ENCODE measurements around the gene PRCC. TPM values are rescaled to one million over a fixed set of nuclear protein-coding genes. Genes with fewer than 3 reads are reported as not detected.

PRCC gene
- total and polyA plus RNA-seq, 2 of the 4 experiments (the other 2 are of a cell fraction), result 10.6 to 59.6 TPM

DNA sequence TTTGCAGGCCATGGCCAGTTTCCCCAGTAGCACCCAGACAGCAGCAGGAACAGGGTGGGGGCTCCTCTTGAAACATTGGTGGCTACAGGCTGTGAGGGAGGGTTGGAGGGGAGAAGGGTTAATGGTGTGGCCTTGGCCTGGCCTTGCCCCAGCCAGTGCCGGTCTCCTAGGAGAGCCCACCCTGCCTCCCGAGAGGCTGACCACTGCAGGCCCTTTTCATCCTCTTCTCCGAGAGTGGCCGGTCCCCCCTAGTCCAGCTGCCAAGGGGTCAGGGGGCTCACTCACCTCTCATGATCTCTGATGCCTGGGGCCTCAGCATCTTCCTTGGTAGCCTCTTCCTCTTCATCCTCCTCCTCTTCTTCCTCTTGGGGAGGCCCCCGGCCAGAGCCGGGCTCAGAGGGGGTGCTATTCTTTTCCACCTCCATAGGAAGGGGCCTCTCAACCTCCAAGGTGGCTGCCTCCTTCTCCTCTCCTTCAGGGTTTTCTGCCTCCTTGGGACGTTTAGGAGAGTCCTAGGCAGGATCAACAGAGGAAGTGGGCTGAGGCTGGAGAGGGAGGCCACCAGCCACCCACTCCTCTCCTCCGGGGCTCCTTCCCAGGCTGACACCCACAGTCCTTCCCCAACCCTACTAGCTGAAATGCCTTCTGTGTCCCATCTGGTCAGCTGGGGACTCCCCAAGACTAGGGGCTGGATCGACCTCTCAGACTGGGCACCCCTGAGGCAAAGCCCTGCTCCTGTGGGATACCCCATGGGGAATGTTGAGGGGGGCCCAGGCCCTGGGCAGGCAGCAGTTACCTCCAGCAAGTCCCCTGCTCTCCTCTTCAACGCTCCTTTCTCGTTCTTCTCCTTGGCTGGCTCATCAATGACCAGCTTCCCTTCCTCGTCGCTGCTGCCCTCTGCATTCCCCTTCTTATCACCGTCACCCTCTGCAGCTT is 23.7 kb upstream of the PRCC start (continued):
- TF ChIP-seq MAZ (IDR thresholded peaks at IDR 0.05; ENCODE audit: borderline replicate concordance, low read depth, low read length), result no peak
- TF ChIP-seq FOS (IDR thresholded peaks at IDR 0.05; ENCODE audit: low read depth, low read length), result no peak

DNA sequence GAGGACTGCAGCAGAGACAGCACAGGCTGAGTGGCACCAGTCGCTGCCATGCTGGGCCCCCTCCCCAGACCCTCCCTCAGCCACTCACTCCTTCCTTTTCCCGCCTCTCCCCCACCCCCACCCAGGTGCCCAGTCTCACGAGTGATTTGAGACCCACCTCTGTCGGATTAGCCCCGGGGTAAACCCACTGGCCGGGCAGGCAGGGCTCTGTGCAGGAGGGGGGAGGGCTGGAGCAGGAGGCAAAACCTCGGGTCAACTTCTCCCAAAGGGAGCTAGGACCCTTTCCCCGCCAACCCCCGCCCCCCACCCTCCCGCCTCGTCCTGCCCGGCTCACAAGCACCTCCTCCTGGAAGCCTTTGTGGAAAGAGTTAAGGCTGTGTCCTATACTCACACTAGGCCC is 23.0 kb upstream of the PRCC start:
- DNase-seq (no peak), ATAC-seq (ENCODE audit: low read depth) (no peak)
- Histone ChIP-seq H3K56ac (ENCODE audit: extremely low read depth, insufficient read depth, low read length) (no peak overlapping the region), H3K4me3 (ENCODE audit: insufficient read depth, low read depth, low read length) (no peak overlapping the region), H3K9ac (ENCODE audit: low read depth, low read length) (no peak overlapping the region), H3K27ac (ENCODE audit: insufficient read depth, low read length) (no peak overlapping the region), H3K4ac (ENCODE audit: low read depth, low read length) (no peak overlapping the region), H3K18ac (ENCODE audit: low read depth, low read length) (no peak overlapping the region), H2BK5ac (ENCODE audit: low read depth, low read length, poor library complexity, severe bottlenecking) (no peak overlapping the region), H2AK9ac (replicated peaks; ENCODE audit: low read depth, low read length, poor library complexity) (no peak overlapping the region), H2BK20ac (ENCODE audit: low read depth, low read length) (no peak overlapping the region), H2BK15ac (ENCODE audit: low read depth, low read length) (no peak overlapping the region), H3K14ac (replicated peaks; ENCODE audit: low read depth, low read length) (no peak overlapping the region), H3K27me3 (ENCODE audit: control insufficient read depth, insufficient read depth, low read length) (no peaks in the 10 kb centered on the region), H3K9me3 (ENCODE audit: control insufficient read depth, insufficient read depth, low read length) (no peaks in the 10 kb centered on the region), H3K4me2 (ENCODE audit: low read depth, low read length) (no peak overlapping the region), H4K91ac (ENCODE audit: insufficient read depth, low read depth, low read length) (no peak overlapping the region), H4K8ac (ENCODE audit: low read depth in 2 of 2, low read length in 2 of 2) (no peak overlapping the region), H3K36me3 (ENCODE audit: control insufficient read depth, insufficient read depth, low read length) (peaks cover 22% of the 10 kb centered on the region), H4K20me1 (ENCODE audit: insufficient read depth, low read length) (0 out of 2 replicates have a peak, but pooled peaks cover 11% of the 10 kb centered on the region), H2AFZ (replicated peaks; ENCODE audit: low read length, poor library complexity) (no peak overlapping the region), H3K9me1 (ENCODE audit: insufficient read depth, low read length) (peaks cover 22% of the 10 kb centered on the region; the same call in 1 of the 2 replicates), H4K5ac (ENCODE audit: low read depth, low read length) (no peak overlapping the region), H2AK5ac (ENCODE audit: low read depth, low read length) (no peak overlapping the region), H3K79me1 (ENCODE audit: low read depth in 1 of 2, low read length in 2 of 2) (peaks cover 7 to 75% of the 10 kb centered on the region in 2 experiments; a peak in 3 of 4 replicates), H3K23ac (ENCODE audit: low read depth, low read length) (no peak overlapping the region), H3K4me1 (ENCODE audit: control insufficient read depth, insufficient read depth, low read length) (peaks cover 27% of the 10 kb centered on the region), H2BK120ac (ENCODE audit: low read depth, low read length) (no peak overlapping the region)
- ChIA-PET CTCF (no interaction called here), POLR2A (ENCODE audit: unreplicated experiment) (no interaction called here)
- BruUV-seq (replicated peaks), result no TSS peak
- 83% methylated on average over 1 of the region's 12 CpGs; no CpG with 5 or more reads in 1 of the 2 experiments for WGBS, 2 experiments (ENCODE audit: extremely low coverage in 2 of 2, insufficient read length in 1 of 2)
- in situ Hi-C loops (cut with MboI; ENCODE audit: low sequenced_read_pairs), result no loop called here
- intact Hi-C loops (cut with micrococcal nuclease), result no loop called here
- dilution Hi-C loops (cut with HindIII; ENCODE audit: low sequenced_read_pairs, unreplicated experiment), result no loop called here
- no peak for TF ChIP-seq CHD1 (IDR thresholded peaks at IDR 0.05; ENCODE audit: low read depth, low read length)
- no peak for TF ChIP-seq RFX5 (IDR thresholded peaks at IDR 0.05; ENCODE audit: low read depth, low read length)
- no peak for TF ChIP-seq MAFK (IDR thresholded peaks at IDR 0.05; ENCODE audit: low read depth, low read length)
- TF ChIP-seq SMC3 (IDR thresholded peaks at IDR 0.05; ENCODE audit: low read depth, low read length), result no peak
- no peak for TF ChIP-seq MAZ (IDR thresholded peaks at IDR 0.05; ENCODE audit: borderline replicate concordance, low read depth, low read length)
- TF ChIP-seq, protein P1, sequence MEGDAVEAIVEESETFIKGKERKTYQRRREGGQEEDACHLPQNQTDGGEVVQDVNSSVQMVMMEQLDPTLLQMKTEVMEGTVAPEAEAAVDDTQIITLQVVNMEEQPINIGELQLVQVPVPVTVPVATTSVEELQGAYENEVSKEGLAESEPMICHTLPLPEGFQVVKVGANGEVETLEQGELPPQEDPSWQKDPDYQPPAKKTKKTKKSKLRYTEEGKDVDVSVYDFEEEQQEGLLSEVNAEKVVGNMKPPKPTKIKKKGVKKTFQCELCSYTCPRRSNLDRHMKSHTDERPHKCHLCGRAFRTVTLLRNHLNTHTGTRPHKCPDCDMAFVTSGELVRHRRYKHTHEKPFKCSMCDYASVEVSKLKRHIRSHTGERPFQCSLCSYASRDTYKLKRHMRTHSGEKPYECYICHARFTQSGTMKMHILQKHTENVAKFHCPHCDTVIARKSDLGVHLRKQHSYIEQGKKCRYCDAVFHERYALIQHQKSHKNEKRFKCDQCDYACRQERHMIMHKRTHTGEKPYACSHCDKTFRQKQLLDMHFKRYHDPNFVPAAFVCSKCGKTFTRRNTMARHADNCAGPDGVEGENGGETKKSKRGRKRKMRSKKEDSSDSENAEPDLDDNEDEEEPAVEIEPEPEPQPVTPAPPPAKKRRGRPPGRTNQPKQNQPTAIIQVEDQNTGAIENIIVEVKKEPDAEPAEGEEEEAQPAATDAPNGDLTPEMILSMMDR (conservative IDR thresholded peaks at IDR 0.05; ENCODE audit: low read depth, low read length), result no peak
- TF ChIP-seq NFE2L2 (IDR thresholded peaks at IDR 0.05; ENCODE audit: low read depth, low read length), result no peak
- no peak for TF ChIP-seq FOS (IDR thresholded peaks at IDR 0.05; ENCODE audit: low read depth, low read length)
- TF ChIP-seq RAD21 (IDR thresholded peaks at IDR 0.05; ENCODE audit: low read length), result no peak
- TF ChIP-seq MXI1 (IDR thresholded peaks at IDR 0.05; ENCODE audit: borderline replicate concordance, low read depth, low read length), result no peak
- TF ChIP-seq POLR2A (IDR thresholded peaks at IDR 0.05; ENCODE audit: low read depth, low read length), result no peak
- TF ChIP-seq, protein P2, sequence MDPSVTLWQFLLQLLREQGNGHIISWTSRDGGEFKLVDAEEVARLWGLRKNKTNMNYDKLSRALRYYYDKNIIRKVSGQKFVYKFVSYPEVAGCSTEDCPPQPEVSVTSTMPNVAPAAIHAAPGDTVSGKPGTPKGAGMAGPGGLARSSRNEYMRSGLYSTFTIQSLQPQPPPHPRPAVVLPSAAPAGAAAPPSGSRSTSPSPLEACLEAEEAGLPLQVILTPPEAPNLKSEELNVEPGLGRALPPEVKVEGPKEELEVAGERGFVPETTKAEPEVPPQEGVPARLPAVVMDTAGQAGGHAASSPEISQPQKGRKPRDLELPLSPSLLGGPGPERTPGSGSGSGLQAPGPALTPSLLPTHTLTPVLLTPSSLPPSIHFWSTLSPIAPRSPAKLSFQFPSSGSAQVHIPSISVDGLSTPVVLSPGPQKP (IDR thresholded peaks at IDR 0.05; ENCODE audit: borderline replicate concordance, low read depth, low read length), result no peak
- no peak for TF ChIP-seq RCOR1 (IDR thresholded peaks at IDR 0.05; ENCODE audit: insufficient replicate concordance, low read length)
- no peak for TF ChIP-seq CEBPB (IDR thresholded peaks at IDR 0.05; ENCODE audit: low read depth, low read length)

All from IMR-90 (cell line).